HS-27A (cell line): Measurements from ENCODE around the gene TMPRSS4.

Source experiments
- DNase-seq: peaks from one replicate; pipeline ENCODE4 v3.0.0-alpha.2; 2012; ENCODE audit warnings: low read depth, missing footprints

TMPRSS4 gene

DNA sequence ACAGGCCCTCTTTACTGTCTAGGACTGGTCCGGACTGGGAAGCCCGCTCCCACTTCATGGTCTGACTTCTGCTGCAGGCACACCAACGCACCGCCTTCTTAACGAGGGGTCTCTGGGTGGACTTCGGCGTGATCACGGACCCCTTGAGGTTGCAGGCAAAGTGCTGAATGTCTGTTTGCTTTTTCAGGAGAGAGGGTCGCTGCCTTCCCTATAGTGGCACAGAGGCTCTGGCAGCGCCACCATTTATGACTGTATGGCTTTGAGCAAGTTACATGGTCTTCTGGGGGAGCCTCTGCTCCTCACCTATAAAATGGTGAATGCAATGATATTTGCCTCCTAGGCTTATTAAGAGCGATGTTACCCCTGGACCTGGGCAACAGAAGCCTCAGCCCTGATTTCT is 77.1 kb downstream of the TMPRSS4 start:
- no peak for DNase-seq

GRCh38 chr11:118154641-118155040 is 77.8 kb downstream of the TMPRSS4 start:
- DNase-seq = no peak

GRCh38 chr11:118155776-118156530 is 79.1 kb downstream of the TMPRSS4 start:
- DNase-seq = no peak

- DNase-seq = no peak
Observed at GRCh38 chr11:118156531-118157185, 79.8 kb downstream of the TMPRSS4 start.

GRCh38 chr11:118157186-118157895 is 80.5 kb downstream of the TMPRSS4 start:
- DNase-seq = no peak

- DNase-seq = no peak
Observed at GRCh38 chr11:118161786-118162185, 84.9 kb downstream of the TMPRSS4 start.

DNA sequence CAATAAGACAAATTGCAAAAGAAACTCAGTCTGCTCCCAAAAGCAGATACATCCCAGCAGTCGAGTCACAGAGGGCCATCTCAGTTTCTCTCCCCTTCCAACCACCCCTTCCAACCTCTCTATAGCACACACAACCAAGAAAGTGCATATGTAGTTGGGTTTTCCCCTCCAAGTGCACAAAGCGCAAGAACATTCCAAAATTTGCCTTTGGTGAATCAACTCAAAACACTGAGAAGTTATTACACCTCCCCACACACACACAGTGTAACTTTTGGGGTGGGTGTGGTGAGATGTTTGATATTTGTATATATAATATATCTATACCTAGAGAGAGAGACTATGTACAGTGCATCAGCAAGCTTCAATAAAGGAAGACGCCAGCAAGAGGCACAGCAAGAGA is 86.0 kb downstream of the TMPRSS4 start:
- DNase-seq = no peak

DNA sequence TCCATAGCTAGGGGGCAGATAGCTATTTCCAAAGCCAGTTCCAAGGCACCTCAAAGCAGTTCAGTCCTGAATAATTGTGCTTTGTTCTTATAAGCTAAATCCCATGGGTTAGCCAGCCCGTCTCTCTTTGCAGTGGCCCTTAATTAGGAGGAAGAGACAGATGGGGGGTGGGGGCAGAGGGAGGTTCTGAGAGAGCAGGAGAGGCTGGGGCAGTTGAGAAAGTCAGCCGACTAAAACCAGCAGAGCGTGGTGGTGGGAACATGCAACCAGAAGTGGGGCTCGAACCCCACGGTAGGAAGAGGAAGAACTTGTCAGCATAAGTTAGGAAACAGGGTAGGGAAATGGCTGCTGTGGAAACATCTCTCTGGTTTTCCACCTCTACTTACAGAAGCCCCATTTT is 86.6 kb downstream of the TMPRSS4 start:
- no peak for DNase-seq

DNA sequence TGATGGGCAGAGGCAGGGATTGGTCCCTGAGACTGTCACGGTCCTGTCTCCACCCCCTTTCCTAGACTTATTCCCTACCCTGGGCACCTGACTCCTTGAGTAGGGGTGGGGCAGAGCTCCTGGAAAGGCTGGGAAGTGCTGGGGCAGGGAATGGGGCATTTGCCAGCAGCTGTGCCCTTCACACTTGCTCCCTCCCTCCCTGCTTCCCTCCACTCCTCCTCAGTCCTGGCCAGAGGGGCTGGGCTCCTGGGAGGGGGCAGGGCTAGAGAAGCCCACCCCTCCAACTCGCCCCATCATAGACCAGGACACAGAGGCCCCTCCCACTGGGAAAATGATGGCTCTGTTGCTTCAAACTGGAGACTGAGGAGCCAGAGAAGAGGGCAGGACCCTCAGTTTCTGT is 88.0 kb downstream of the TMPRSS4 start:
- no peak for DNase-seq

DNA sequence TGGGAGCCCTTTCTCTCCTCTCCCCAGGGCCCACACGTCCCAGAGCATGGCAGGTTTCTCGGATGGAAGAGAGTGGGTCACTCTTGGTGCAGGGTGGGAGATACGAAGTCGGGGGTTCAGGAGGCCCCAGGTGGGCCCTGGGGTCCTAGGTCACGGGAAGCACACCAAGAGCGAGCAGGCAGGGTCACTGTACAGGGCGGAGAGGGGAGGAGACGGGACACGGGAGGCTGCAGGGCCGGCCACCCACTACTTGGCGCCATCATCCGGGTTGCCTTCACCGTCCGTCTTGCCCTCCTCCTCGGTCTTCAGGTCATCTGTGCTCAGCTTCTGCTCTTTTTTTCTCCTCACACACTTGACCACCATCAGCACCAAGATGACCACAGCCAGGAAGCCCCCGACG is 89.8 kb downstream of the TMPRSS4 start:
- DNase-seq = no peak

DNA sequence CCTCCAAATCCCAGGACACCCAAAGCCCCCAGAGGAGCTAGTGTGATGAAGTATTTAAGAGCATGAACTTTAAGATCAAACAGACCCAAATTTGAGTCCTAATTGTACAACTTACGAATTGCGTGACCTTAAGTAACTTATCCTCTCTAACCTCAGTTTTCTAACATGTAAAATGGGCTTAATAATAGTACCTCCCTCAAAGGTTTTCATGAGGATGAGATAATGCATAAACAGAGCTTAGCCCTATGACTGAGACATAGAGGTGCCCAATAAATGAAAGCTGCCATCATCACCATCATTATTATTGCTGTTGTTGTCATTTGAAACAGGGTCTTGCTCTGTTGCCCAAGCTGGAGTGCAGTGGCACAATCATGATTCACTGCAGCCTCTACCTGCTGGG is 90.4 kb downstream of the TMPRSS4 start:
- DNase-seq = no peak

DNA sequence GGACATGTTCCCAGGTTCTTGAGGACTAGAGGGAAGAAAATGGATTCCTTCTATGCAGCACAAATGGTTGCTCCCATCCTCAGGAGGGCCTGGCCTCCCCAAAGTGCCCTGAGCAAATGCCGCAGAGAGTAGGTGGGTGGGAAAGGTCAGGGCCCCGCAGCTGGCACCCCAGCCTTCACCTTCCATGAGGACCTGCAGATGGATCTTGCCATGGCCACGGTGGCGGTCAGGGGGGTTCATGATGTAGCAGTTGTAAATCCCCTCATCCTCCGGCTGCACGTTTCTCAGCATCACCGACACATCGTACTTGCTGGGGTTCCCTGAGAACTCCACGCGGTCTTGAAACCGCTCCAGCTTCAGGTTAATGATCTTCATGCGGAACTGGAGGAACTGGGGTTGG is 91.0 kb downstream of the TMPRSS4 start:
- no peak for DNase-seq

- no peak for DNase-seq
Observed at GRCh38 chr11:118168316-118168715, 91.4 kb downstream of the TMPRSS4 start.

GRCh38 chr11:118168751-118169150 is 91.9 kb downstream of the TMPRSS4 start:
- no peak for DNase-seq

DNA sequence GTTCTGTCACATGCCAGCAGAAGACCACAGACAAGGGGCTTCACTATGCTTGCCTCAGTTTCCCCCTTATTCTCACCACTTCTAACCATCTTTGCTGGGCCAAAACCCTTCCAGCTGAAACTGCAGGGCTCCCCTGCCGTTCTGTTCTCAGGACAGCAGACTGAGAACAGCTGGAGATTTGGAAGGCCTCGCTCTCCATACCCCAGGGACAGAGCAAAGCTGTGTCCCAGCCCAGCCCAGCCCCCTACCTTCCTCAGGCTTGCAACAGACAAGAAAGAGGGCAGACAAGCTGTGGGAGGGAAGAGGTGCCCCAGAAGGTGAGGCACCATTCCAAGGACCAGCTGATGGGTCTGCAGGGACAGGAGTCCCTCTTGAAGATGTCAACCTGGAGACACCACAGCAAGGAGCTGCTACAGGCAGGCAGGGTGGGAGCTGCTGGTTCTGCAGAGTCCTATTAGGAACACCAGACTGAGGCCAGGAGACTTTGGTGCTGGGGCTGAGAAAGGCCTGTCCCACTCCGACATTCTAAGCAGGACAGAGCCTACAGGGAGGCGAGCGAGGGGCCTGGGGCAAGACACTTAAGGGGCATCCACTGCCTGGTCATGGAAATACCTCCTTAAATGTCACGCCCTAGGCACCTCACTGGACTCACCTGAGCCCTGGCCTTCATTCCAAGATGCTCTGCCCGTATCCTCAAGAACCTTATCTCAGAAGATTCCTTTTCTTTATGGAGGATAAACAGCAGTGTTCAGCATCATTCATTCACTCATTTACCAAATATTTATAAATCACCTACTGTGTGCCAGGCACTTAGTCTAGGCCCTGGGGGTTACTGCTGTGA is 92.6 kb downstream of the TMPRSS4 start:
- no peak for DNase-seq

DNA sequence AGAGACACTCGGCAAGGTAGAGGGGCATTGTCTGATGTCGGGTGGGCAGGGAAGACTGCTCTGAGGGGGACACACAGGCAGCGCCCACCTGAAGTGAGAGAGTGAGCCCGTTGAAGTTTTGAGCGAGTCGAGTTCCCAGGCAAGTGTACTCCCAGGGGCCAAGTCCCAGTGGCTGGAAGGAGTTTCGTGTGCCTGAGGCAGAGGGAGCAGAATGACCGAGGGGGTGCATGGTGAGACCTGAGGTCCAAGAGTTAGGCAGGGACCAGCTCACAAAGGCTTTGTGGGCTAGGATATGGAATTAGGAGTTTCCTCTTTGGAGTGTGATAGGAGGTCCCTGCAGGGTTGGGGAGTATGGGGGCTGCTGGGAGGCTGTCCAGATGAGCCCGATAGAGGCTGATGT is 93.4 kb downstream of the TMPRSS4 start:
- DNase-seq = no peak

GRCh38 chr11:118170882-118171268 is 94.0 kb downstream of the TMPRSS4 start:
- DNase-seq = no peak
